GM12878 (cell line): Measurements from ENCODE around the gene CARD14.

Experiments used
- CTCF ChIP-seq, 3 experiments: IDR thresholded peaks in 2 of 3; conservative IDR thresholded peaks in 1 of 3; 2 replicates each; pipeline ENCODE4 v1.5.1; 2011; ENCODE audit warnings: low read depth in 3 of 3, low read length in 3 of 3, mild to moderate bottlenecking in 3 of 3, control low read depth in 2 of 3, moderate library complexity in 2 of 3, inconsistent platforms in 1 of 3, mixed read lengths in 1 of 3; ENCODE audit not compliant: control insufficient read depth in 2 of 3, insufficient read depth in 1 of 3; ENCODE audit errors: extremely low read depth in 1 of 3
- E2F4 ChIP-seq: IDR thresholded peaks from 2 replicates; pipeline ENCODE4 v1.6.1; 2012; ENCODE audit warnings: low read depth, low read length, improper control_type of control experiment
- ELK1 ChIP-seq: IDR thresholded peaks from 2 replicates; pipeline ENCODE4 v1.6.1; 2012; ENCODE audit warnings: low read depth, low read length, improper control_type of control experiment
- EZH2 ChIP-seq: IDR thresholded peaks from 2 replicates; pipeline ENCODE4 v1.6.1; 2012; ENCODE audit warnings: low read depth, mild to moderate bottlenecking, control low read depth, inconsistent platforms, low read length, borderline replicate concordance; ENCODE audit not compliant: control insufficient read depth
- JUND ChIP-seq: IDR thresholded peaks from 2 replicates; pipeline ENCODE4 v1.6.1; 2012; ENCODE audit warnings: low read depth, mild to moderate bottlenecking, low read length, improper control_type of control experiment, moderate library complexity
- MXI1 ChIP-seq: fragments of 150-350 bp; IDR thresholded peaks from 2 replicates; pipeline ENCODE4 v1.6.1; 2011; ENCODE audit warnings: low read depth, mild to moderate bottlenecking, inconsistent platforms, low read length, improper control_type of control experiment
- NR2C2 ChIP-seq: IDR thresholded peaks from 2 replicates; pipeline ENCODE4 v1.6.1; 2011; ENCODE audit warnings: borderline replicate concordance, low read depth; ENCODE audit not compliant: control insufficient read depth, insufficient read length
- POLR2A ChIP-seq: IDR thresholded peaks from 2 replicates; pipeline ENCODE4 v1.6.1; 2011; ENCODE audit warnings: low read depth, mild to moderate bottlenecking, low read length
- POLR2AphosphoS2 ChIP-seq: IDR thresholded peaks from 2 replicates; pipeline ENCODE4 v1.6.1; 2011; ENCODE audit warnings: low read depth, mild to moderate bottlenecking, low read length, improper control_type of control experiment, moderate library complexity
- RAD21 ChIP-seq: IDR thresholded peaks from 2 replicates; pipeline ENCODE4 v1.6.1; 2011; ENCODE audit warnings: mild to moderate bottlenecking, low read depth, low read length, moderate library complexity; ENCODE audit not compliant: insufficient read depth
- TCF7 ChIP-seq: IDR thresholded peaks from 2 replicates; pipeline ENCODE4 v1.6.1; 2014; ENCODE audit warnings: antibody characterized with exemption, borderline replicate concordance
- ZNF622 ChIP-seq: fragments of 450-650 bp; IDR thresholded peaks from 2 replicates; pipeline ENCODE4 v1.6.1; 2017; ENCODE audit warnings: mild to moderate bottlenecking, inconsistent platforms

GRCh38 chr17:80164185-80164584 is 5.6 kb upstream of the CARD14 start:
- no peak for TF ChIP-seq CTCF (IDR thresholded peaks at IDR 0.05 in 2 of 3, conservative IDR thresholded peaks at IDR 0.05 in 1 of 3; ENCODE audit: control insufficient read depth in 2 of 3, extremely low read depth in 1 of 3, insufficient read depth in 1 of 3, low read depth in 3 of 3, low read length in 3 of 3)
- TF ChIP-seq EZH2: no peak
- TF ChIP-seq NR2C2: no peak
- no peak for TF ChIP-seq RAD21
- TF ChIP-seq JUND: no peak
- TF ChIP-seq TCF7: no peak
- no peak for TF ChIP-seq E2F4
- TF ChIP-seq ELK1: no peak
- no peak for TF ChIP-seq MXI1
- TF ChIP-seq POLR2AphosphoS2: no peak
- no peak for TF ChIP-seq POLR2A
- no peak for TF ChIP-seq ZNF622
